Measurements from ENCODE around the gene BLCAP. TPM values are rescaled to one million over a fixed set of nuclear protein-coding genes. Genes with fewer than 3 reads are reported as not detected.
"Not testable (repeated sequence)": the region's sequence is repeated elsewhere in the genome, so short reads cannot be mapped to it uniquely, and the experiment has no call there.

BLCAP gene
- total RNA-seq, 1 donor from 2014 or later = 31.9 TPM

- intact Hi-C loops (cut with micrococcal nuclease) = no loop called here
These were observed 35.5 kb downstream of the BLCAP start for GRCh38 chr20:37492096-37492625.

DNA sequence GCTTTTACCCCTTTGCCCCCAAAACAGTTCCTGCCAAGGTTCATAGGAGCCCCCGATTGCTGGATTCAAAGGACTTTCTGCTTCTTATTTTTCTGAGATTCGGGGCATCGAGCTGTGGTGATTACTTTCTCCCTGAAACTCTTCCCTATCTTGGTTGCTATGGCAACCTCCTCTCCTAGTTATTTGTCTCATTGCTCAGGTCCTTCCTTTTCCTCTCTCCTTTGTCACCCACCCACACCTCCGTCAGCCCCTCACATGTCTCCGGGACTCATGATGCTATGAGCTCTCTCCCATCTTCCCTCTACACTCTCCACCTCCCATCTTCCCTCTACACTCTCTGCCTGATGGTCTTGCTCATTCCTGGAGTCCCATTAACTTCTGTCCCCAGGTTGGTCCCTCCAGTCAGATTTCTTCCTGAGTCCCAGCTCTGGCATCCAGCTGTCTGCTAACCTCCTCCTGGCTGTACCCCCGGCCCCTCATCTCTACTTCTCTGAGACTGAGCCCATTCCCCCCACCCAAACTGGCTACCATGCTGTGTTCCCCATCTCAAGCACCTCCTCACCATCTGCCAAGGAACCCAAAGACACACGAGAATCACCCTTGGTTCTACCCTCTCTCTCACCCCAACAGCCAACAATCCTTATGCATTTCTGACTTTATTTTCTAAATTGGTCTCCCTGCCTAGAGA is 36.9 kb downstream of the BLCAP start:
- intact Hi-C loops (cut with micrococcal nuclease) = no loop called here

GRCh38 chr20:37486209-37486608 is 41.5 kb downstream of the BLCAP start:
- intact Hi-C loops (cut with micrococcal nuclease) = not testable (repeated sequence)

GRCh38 chr20:37484331-37484730 is 43.3 kb downstream of the BLCAP start:
- intact Hi-C loops (cut with micrococcal nuclease) = no loop called here

GRCh38 chr20:37481610-37482009 is 46.1 kb downstream of the BLCAP start:
- intact Hi-C loops (cut with micrococcal nuclease) = no loop called here

DNA sequence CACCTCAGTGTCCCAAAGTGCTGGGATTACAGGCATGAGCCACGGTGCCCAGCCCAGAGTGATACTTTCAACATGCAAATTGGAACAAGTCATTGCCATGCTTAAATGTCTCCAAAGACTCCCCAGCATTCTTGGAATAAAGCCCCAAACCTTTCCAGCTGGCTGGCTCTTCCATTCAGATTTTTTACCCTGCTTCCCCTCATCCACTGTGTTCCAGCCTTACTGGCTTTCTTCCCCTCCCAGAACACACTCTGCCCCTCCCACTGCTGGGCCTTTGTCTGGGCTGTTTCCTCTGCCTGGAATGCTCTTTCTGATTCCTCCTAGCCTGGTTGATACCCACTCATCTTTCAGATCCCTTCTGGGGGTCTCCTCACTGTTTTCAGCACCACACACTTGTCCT is 46.8 kb downstream of the BLCAP start:
- intact Hi-C loops (cut with micrococcal nuclease) = no loop called here

DNA sequence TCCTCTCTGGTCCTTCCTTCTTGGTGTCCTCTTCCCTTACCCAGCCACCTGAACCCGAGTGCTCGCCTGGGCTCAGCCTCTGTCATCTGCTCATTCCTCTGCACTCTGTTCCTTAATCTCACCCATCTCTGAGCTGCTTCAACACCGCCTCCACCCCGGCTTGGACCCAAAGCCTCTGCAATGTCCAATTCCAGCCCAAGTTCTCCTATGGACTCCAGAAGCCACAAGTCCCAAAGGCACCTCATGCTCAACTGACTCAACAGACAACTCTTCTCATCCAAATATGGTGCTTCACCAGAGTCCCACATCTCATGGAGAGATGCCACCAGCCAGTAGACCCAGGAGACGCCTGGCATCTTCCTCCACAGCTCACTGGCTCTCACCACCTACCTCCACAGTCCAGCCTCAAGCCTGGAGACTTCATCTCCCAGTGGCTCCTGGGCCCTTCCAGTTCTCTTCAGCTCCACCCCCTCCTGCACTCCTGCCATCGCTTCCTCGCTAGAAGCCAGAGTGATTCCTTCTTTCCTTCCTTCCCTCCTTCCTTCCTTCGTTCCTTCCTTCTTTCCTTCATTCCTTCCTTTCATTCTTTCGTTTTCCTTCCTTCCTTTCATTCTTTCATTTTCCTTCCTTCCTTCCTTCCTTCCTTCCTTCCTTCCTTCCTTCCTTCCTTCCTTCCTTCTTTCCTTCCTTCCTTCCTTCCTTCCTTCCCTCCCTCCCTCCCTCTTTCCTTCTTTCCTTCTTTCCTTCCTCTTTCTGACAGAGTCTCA is 47.6 kb downstream of the BLCAP start:
- intact Hi-C loops (cut with micrococcal nuclease) = no loop called here

DNA sequence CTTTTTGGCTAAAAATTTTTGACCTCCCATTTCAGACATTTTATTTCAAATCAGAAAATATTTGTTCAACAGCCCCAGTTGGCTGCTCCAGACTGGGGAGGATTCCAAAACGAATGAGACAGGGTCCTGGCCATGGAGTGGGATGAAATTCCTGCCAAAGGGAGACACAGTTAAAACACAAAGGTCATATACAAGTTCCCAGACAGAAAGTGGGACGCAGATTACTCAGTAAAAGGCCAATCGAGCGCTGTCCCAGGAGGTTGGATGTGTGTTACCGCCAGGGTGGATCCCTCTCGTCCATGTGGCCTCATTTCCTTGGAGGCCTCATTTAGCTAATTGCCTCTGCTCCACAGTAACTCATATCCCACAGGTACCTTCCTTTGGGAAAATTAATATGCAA is 48.4 kb downstream of the BLCAP start:
- intact Hi-C loops (cut with micrococcal nuclease) = no loop called here

DNA sequence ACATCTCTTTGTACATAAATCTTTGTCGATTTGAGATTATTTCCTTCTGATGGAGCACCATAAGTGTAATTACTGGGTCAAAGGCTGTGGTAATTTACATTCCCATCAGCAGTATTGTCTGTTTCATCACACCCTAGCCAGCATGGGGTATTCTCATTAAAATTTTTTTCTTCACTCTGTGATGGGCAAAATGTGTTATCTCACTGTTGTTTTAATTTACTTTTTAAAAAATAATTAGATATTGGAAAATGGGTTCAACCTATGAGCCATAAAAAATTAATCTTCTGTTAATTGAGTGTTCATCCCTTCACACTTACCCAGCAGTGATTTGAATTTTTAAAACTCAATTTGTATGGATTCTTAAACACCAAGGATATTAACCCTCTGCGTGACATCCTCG is 50.6 kb downstream of the BLCAP start:
- intact Hi-C loops (cut with micrococcal nuclease) = no loop called here

- intact Hi-C loops (cut with micrococcal nuclease) = no loop called here
These were observed 52.4 kb downstream of the BLCAP start for GRCh38 chr20:37475252-37475651.

GRCh38 chr20:37474386-37474785 is 53.3 kb downstream of the BLCAP start:
- intact Hi-C loops (cut with micrococcal nuclease) = no loop called here

DNA sequence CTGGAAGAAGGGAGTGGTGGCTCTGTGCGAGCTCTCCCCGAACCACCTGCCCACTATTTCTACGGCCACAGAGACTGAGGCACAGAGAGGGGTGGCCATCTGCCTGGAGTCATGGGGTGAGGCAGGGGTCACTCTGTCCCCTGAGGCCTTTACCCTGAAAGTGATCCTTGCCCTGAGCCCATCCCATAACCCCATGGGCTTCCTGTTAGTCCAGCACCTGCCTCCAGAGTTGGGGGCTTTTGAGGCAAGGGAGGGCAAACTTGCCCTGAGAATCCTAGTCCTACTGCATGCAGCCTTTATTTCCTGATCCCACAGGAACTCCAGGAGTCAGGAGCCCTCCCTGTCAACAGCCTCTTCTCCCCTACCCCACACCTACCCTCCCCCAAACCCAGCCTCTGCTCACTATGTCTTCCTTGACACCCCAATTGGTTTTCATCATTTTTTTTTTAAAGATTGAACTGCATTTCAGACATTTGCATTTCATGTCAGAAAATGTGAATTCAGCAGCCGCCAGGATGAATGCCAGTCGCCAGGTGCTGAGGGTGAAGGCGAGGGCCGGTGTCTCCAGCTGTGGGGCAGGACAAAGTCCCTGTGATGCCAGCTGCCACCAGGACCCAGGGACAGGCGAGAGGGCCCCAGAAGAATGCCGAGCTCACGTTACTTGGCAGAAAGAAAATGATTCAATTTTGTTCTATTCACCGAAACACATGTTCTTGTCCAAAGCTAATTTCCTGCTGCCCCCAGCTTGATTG is 54.3 kb downstream of the BLCAP start:
- intact Hi-C loops (cut with micrococcal nuclease) = no loop called here

DNA sequence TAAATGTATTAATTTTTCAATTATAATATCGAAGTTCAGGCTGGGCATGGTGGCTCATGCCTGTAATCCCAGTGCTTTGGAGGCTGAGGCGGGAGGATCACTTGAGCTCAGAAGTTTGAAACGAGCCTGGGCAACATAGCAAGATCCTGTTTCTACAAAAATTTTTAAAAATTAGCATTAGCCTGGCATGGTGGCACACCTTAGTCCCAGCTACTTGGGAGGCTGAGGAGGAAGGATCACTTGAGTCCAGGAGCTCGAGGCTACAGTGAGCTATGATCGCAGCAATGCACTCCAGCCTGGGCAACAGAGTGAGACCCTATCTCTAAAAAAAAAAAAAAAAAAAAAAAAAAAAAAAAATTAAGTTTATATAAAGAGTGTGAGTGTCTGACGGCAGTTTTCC is 55.2 kb downstream of the BLCAP start:
- intact Hi-C loops (cut with micrococcal nuclease) = not testable (repeated sequence)

GRCh38 chr20:37471741-37472235 is 55.9 kb downstream of the BLCAP start:
- intact Hi-C loops (cut with micrococcal nuclease) = no loop called here

GRCh38 chr20:37470190-37470589 is 57.5 kb downstream of the BLCAP start:
- intact Hi-C loops (cut with micrococcal nuclease) = not testable (repeated sequence)

- intact Hi-C loops (cut with micrococcal nuclease) = no loop called here
These were observed 58.1 kb downstream of the BLCAP start for GRCh38 chr20:37469531-37469930.

GRCh38 chr20:37468886-37469285 is 58.8 kb downstream of the BLCAP start:
- intact Hi-C loops (cut with micrococcal nuclease) = no loop called here

Other genes starting within 250 kb of the BLCAP start
- gene MANBAL, start 238.2 kb downstream of the BLCAP start, total RNA-seq = 11.0 and 11.2 TPM in 2 replicates
- 1.7 and 2.9 TPM in 2 replicates for gene SRC, start 181.7 kb downstream of the BLCAP start, total RNA-seq
- not detected in 2 replicates for gene NNAT, start 6.6 kb downstream of the BLCAP start, total RNA-seq
- gene CTNNBL1, start 166.2 kb upstream of the BLCAP start, total RNA-seq = 74.4 and 86.8 TPM in 2 replicates